DMS 273 (cell line): ENCODE data around the gene SLC37A3.

Experiments
- DNase-seq: peaks from one replicate; lab custom pipeline; 2025; ENCODE audit not compliant: unreplicated experiment; lab: John Stamatoyannopoulos, UW

Gene SLC37A3

GRCh38 chr7:140402178-140402835 lies 4.0 kb upstream of the SLC37A3 start:
- DNase-seq = no peak

DNA sequence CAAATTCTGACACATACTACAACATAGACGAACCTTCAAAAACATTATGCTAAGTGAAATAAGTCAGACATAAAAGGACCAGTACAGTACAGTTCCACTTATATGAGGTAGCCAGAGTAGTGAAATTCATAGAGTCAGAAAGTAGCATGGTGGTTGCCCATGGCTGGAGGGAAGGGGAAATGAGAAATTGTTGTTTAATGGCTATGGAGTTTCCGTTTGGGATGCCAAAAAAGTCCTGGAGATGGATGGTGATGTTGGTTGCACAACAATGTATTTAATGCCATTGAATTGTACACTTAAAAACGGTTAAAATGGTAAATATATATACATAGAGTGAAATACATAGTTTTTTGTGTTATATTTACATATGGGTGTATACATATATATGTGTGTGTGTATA lies 2.1 kb upstream of the SLC37A3 start:
- DNase-seq = no peak

GRCh38 chr7:140398821-140399220 lies 491 bp upstream of the SLC37A3 start:
- no peak for DNase-seq

GRCh38 chr7:140393756-140394306 lies 4.5 kb downstream of the SLC37A3 start:
- DNase-seq = no peak

GRCh38 chr7:140391634-140392033 lies 6.7 kb downstream of the SLC37A3 start:
- DNase-seq = no peak

- DNase-seq = no peak
Measured at GRCh38 chr7:140390466-140391190, 7.7 kb downstream of the SLC37A3 start.

DNA sequence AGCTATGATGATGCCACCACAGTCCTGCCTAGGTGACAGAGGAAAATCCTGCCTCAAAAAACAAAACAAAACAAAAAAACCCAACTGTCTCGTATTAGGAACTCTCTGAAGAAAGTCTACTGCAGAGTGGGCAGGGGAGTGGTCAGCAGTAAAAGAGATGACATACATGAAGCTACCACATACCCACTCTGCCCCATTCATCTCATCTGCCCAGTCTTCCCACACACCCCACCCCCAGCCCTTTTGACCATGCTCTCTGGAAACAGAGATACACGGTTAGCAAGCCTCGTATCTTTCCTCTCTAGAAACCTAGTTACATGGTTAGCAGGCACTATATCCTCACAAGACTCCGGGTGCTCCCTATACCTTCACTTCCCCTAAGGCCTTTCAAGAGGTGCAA lies 8.3 kb downstream of the SLC37A3 start:
- DNase-seq = no peak

GRCh38 chr7:140389445-140389844 lies 8.9 kb downstream of the SLC37A3 start:
- DNase-seq = no peak

DNA sequence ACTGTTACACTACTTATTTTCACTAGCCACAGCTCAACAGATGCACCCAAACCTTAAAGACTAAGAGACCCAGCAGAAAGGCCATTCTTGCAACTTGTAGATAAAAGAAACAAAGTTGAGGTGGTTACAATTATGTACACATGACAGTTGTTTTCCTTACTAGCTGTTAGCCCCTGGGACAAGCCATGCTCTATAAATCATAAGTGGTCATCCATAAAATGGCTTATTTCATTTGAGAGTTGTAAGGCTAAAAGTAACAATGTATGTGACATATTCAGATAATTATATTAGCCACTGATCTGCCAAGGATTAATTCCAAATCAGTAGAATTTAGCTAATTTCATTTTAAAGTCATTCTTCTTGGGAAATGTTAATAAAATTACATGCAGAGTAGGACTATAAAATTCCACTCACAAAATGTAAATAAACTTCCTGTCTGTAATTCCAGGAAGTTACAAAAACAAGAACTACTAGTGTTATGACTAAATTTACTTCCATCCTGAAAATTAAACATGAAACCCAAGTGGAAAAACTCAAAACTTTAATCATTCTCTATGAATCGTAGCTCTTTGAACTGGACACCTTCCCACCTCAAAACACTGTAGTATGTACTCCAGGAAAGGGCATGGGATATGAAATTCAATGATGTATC lies 13.3 kb downstream of the SLC37A3 start:
- no peak for DNase-seq

DNA sequence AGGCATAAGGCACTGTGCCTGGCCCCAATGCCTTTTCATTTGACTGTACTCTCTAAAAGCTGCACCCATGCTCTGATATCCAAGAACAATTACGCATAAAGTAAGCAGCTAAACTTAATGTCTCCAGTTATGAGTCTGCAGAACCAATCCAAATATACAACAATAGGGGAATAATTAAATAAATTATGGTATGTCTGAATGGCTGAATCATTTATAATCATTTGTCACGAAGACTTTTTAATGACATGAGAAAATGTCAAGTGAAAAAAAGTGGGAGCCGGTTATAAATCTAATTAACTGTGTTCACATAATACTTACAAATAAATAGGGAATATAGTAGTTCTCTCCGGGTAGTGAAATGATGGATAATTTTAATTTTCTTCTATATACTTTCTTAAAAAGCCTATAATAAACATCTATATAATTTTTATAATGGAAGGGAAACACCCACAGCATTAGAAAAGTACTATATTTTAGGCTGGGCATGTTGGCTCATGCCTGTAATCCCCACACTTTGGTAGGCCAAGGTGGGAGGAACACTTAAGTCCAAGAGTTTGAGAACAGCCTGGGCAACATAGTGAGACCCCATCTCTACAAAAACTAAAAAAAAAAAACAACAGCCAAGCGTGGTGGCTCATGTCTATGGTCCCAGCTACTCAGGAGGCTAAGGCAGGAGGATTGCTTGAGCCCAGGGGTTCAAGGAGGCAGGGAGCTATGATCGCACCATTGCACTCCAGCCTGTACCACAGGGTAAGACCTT lies 14.2 kb downstream of the SLC37A3 start:
- DNase-seq = no peak

DNA sequence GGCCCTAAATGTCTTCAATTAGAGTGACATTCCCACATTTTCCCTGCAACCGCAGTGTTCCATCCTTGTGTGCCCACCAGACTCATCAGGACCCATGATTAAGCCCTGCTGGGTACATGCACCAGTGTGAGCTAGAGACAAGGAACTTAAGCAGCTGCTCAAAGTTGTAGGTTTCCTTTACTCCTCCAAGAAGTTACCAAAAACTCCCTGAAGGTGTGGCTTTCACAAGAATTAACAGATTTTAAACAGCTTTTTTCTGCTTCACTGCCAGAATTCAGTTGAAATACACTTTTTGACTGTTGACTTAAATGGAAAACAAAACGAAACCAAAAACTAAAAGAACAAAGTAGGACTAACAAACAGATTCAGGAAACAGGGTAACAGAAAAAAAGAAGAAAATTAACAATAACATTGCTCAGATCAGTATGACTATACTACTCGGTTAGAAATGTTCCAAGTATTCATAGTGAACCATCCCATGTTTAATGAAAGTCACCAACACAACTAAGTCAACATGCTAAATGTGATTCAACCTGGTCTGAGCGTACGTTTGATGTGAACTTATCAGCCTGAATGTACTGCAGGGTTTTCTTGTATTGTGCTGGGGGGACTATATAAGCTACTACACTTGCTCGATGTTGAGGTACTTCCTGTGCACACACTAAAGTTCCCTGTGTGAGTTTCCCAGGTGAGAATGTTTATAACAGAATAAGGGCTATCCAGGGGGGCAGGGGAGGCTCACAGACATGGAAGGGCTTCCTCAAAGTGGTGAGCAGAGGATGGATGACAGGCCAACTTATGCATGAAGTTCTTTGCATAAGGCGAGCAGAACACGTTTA lies 22.2 kb downstream of the SLC37A3 start:
- DNase-seq = no peak

GRCh38 chr7:140375323-140375722 lies 23.0 kb downstream of the SLC37A3 start:
- DNase-seq = no peak

- DNase-seq = no peak
Measured at GRCh38 chr7:140369294-140369693, 29.0 kb downstream of the SLC37A3 start.

DNA sequence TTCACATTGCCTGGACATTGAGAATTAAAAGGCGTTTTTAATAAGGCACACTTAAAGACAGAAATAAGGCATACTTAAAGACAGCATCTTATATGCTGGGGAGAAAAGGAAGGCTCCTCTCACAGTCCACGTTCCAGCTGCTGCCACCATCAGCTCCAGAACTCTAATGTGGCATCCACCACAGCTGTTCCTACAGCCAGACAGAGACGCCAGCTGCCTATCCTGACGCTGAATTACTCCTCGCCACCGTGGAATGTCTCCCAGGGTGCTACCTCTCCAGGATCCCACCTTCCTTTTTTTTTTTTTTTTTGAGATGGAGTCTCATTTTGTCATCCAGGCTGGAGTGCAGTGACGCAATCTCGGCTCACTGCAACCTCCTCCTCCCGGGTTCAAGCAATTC lies 30.8 kb downstream of the SLC37A3 start:
- DNase-seq = peak; percentile 51

GRCh38 chr7:140364819-140365218 lies 33.5 kb downstream of the SLC37A3 start:
- peak; percentile 91 for DNase-seq

DNA sequence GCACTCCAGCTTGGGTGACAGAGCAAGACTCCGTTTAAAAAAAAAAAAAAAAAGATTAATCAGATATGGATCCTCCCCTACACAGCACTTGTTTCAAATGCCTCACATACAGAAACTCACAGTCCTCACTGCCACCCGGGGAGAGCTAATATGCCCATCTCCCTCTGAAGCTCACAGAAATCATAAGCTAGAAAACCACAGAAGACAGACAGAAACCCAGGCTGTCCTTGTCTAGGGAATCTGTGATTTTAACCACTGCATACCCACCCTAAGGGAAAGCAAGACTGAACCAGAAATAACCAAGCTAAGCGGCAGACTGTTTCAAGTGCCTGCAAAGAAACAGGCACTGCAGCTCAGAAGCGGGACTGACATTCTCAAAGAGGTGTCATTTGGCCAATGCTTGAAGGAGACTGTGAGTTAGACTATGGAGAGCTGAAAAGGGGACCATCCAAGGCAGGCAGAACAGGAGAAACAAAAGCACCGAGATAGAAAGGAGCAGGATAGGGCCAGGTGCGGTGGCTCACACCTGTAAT lies 37.6 kb downstream of the SLC37A3 start:
- no peak for DNase-seq

- no peak for DNase-seq
Measured at GRCh38 chr7:140358412-140359051, 39.8 kb downstream of the SLC37A3 start.

DNA sequence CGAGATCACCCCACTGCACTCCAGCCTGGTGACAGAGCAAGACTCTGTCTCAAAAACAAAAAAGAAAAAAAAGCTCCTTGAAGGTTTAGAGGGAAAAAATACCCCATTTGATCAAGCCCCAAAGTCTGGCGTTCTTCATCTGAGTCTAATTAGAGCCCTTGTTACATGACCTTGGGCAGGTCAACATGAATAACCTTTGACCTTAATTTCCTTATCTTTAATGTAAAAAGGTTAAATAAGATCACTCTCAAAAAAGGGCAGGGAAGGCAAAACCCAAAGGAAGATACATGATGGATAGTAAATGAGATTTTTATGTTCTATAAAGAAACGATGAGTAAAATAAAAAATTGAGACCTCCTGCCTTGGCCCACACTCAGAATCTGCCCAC lies 40.3 kb downstream of the SLC37A3 start:
- DNase-seq = no peak

GRCh38 chr7:140350056-140350455 lies 48.3 kb downstream of the SLC37A3 start:
- DNase-seq = no peak
